SK-N-SH (cell line): ENCODE measurements around the gene SNU13.

ENCODE experiments used
- FOXJ3 ChIP-seq: sonication (generic); formaldehyde crosslinking; IDR thresholded peaks from 2 replicates; pipeline ENCODE4 v1.5.1; 2020; ENCODE audit warnings: mild to moderate bottlenecking, missing genetic modification reagents
- MEF2A ChIP-seq: IDR thresholded peaks from 2 replicates; pipeline ENCODE4 v1.4.0; 2012; ENCODE audit warnings: low read depth, borderline replicate concordance
- RCOR1 ChIP-seq: fragments of 150-350 bp; IDR thresholded peaks from 2 replicates; pipeline ENCODE4 v1.6.1; 2017; ENCODE audit warnings: antibody characterized with exemption, low read length
- SMC3 ChIP-seq: IDR thresholded peaks from 2 replicates; pipeline ENCODE4 v1.6.1; 2012; ENCODE audit warnings: low read depth, low read length, improper control_type of control experiment
- TF ChIP-seq, protein P1 (sequence below): fragments of 200-600 bp; sonication (generic); IDR thresholded peaks from 2 replicates; pipeline ENCODE4 v1.6.1; 2017; ENCODE audit warnings: antibody characterized with exemption, mild to moderate bottlenecking, moderate library complexity

DNA sequence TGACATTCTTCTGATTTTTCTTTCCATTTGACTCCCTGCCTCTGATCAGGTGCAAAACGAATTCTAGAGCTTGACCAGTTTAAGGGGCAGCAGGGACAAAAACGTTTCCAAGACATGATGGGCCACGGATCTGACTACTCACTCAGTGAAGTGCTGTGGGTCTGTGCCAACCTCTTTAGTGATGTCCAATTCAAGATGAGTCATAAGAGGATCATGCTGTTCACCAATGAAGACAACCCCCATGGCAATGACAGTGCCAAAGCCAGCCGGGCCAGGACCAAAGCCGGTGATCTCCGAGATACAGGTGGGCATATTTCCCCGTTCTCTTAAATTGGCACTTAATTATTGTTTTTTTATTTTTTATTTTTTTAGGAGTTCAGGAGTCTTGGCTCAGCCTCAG lies 52.2 kb downstream of the SNU13 start:
- TF ChIP-seq, protein P1, sequence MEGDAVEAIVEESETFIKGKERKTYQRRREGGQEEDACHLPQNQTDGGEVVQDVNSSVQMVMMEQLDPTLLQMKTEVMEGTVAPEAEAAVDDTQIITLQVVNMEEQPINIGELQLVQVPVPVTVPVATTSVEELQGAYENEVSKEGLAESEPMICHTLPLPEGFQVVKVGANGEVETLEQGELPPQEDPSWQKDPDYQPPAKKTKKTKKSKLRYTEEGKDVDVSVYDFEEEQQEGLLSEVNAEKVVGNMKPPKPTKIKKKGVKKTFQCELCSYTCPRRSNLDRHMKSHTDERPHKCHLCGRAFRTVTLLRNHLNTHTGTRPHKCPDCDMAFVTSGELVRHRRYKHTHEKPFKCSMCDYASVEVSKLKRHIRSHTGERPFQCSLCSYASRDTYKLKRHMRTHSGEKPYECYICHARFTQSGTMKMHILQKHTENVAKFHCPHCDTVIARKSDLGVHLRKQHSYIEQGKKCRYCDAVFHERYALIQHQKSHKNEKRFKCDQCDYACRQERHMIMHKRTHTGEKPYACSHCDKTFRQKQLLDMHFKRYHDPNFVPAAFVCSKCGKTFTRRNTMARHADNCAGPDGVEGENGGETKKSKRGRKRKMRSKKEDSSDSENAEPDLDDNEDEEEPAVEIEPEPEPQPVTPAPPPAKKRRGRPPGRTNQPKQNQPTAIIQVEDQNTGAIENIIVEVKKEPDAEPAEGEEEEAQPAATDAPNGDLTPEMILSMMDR: no peak
- TF ChIP-seq MEF2A: no peak
- no peak for TF ChIP-seq FOXJ3 (CRISPR knock-in tag)
- no peak for TF ChIP-seq RCOR1
- no peak for TF ChIP-seq SMC3
